Panc1 (cell line): Measurements from ENCODE around the gene JADE2. TPM values are rescaled to one million over a fixed set of nuclear protein-coding genes. Genes with fewer than 3 reads are reported as not detected.

Source experiments
- ATAC-seq: fragments of 200-7000 bp; cut with Tn5 transposase; 2 replicates; pipeline ENCODE4 v1.9.1; 2020; ENCODE audit warnings: mild to moderate bottlenecking, moderate library complexity
- BruUV-seq: library from RNA; stranded (reverse); fragments of 400-500 nt; replicated peaks from 2 replicates; lab custom pipeline; 2021; lab: Mats Ljungman, UMichigan
- CTCF ChIA-PET: fragments of 300-600 bp; sonication (Branson Sonifier 250); formaldehyde crosslinking; loops from one replicate; lab custom pipeline; 2022; ENCODE audit warnings: antibody characterized with exemption; lab: Charles Lee
- POLR2A ChIA-PET: fragments of 300-600 bp; sonication (Branson Sonifier 250); formaldehyde crosslinking; loops from one replicate; lab custom pipeline; 2022; ENCODE audit warnings: antibody characterized with exemption; lab: Charles Lee
- DNase-seq: peaks from one replicate; pipeline ENCODE4 v3.0.0-alpha.2; 2010; ENCODE audit warnings: low read depth, low spot score
- H3K27ac ChIP-seq: 2 replicates; pipeline ENCODE4 v1.5.1; 2011; ENCODE audit warnings: mild to moderate bottlenecking, low read length, inconsistent platforms
- H3K27me3 ChIP-seq: fragments of 200-500 bp; sonication (Bioruptor generic); 2 replicates; pipeline ENCODE4 v1.6.0; 2014; ENCODE audit warnings: low read length, inconsistent platforms; ENCODE audit not compliant: control insufficient read depth, insufficient read depth
- H3K36me3 ChIP-seq: fragments of 200-500 bp; sonication (Bioruptor generic); 2 replicates; pipeline ENCODE4 v1.5.1; 2014; ENCODE audit warnings: inconsistent platforms, mild to moderate bottlenecking, low read length, moderate library complexity; ENCODE audit not compliant: control insufficient read depth, insufficient read depth
- H3K4me1 ChIP-seq: 2 replicates; pipeline ENCODE4 v1.5.1; 2011; ENCODE audit warnings: inconsistent platforms, mild to moderate bottlenecking, low read length, moderate library complexity; ENCODE audit not compliant: control insufficient read depth, insufficient read depth
- H3K4me3 ChIP-seq, 2 experiments: 2 replicates each; pipeline ENCODE4 v1.5.1; 2011 to 2012; ENCODE audit warnings: low read depth in 2 of 2, low read length in 2 of 2, mild to moderate bottlenecking in 2 of 2, inconsistent platforms in 1 of 2, moderate library complexity in 1 of 2
- H3K9me3 ChIP-seq: fragments of 200-500 bp; sonication (Bioruptor generic); 2 replicates; pipeline ENCODE4 v1.5.1; 2014; ENCODE audit warnings: low read depth, mild to moderate bottlenecking, inconsistent platforms, low read length, moderate library complexity; ENCODE audit not compliant: control insufficient read depth, insufficient read depth
- POLR2AphosphoS5 ChIP-seq: IDR thresholded peaks from 2 replicates; pipeline ENCODE4 v1.6.1; 2012; ENCODE audit warnings: mild to moderate bottlenecking, low read depth, low read length, moderate library complexity
- SIN3A ChIP-seq: IDR thresholded peaks from 2 replicates; pipeline ENCODE4 v1.6.1; 2012; ENCODE audit warnings: low read depth, mild to moderate bottlenecking, low read length, moderate library complexity, borderline replicate concordance; ENCODE audit not compliant: insufficient read depth
- TCF7L2 ChIP-seq: IDR thresholded peaks from 2 replicates; pipeline ENCODE4 v1.6.1; 2011; ENCODE audit warnings: mild to moderate bottlenecking, low read depth, low read length, inconsistent platforms
- in situ Hi-C: cut with HindIII; loops from 2 replicates; pipeline ENCODE4 v1.10.0; 2016; ENCODE audit warnings: low sequenced_read_pairs, low pct_unique_long_range_greater_than_20kb
- intact Hi-C: fragments of 100-400 bp; cut with micrococcal nuclease; formaldehyde crosslinking; loops from one replicate; pipeline ENCODE4 v1.10.0; 2022; ENCODE audit not compliant: unreplicated experiment
- total RNA-seq: library from RNA; stranded (reverse); gene quantifications from one replicate; pipeline ENCODE4 v1.2.1, GENCODE V29; 2021; ENCODE audit not compliant: unreplicated experiment
- TF ChIP-seq, protein P1 (sequence below): fragments of 450-650 bp; IDR thresholded peaks from 2 replicates; pipeline ENCODE4 v1.5.1; 2017; ENCODE audit warnings: mild to moderate bottlenecking
- TF ChIP-seq, protein P2 (sequence below), 2 experiments: IDR thresholded peaks; 2 replicates each; pipeline ENCODE4 v1.6.1; 2011 to 2012; ENCODE audit warnings: low read depth in 2 of 2, control low read depth in 1 of 2, low read length in 1 of 2, mild to moderate bottlenecking in 1 of 2, moderate library complexity in 1 of 2; ENCODE audit not compliant: insufficient read depth in 1 of 2

JADE2 gene
- total RNA-seq, 1 experiment from 2014 or later, result 80.0 TPM

- CTCF ChIA-PET, result no interaction called here
- Histone ChIP-seq H3K36me3 (no peaks in the 10 kb centered on the region; the same call in none of the 2 replicates), H3K27ac (no peak overlapping the region), H3K4me1 (peaks cover 18% of the 10 kb centered on the region), H3K9me3 (no peaks in the 10 kb centered on the region), H3K4me3 (no peak overlapping the region), H3K27me3 (no peaks in the 10 kb centered on the region)
- ATAC-seq (peak; percentile 7; the same call in 1 of the 2 replicates), DNase-seq (no peak)
- TF ChIP-seq TCF7L2 (no peak), SIN3A (no peak), POLR2AphosphoS5 (no peak)
- TF ChIP-seq, protein P1, sequence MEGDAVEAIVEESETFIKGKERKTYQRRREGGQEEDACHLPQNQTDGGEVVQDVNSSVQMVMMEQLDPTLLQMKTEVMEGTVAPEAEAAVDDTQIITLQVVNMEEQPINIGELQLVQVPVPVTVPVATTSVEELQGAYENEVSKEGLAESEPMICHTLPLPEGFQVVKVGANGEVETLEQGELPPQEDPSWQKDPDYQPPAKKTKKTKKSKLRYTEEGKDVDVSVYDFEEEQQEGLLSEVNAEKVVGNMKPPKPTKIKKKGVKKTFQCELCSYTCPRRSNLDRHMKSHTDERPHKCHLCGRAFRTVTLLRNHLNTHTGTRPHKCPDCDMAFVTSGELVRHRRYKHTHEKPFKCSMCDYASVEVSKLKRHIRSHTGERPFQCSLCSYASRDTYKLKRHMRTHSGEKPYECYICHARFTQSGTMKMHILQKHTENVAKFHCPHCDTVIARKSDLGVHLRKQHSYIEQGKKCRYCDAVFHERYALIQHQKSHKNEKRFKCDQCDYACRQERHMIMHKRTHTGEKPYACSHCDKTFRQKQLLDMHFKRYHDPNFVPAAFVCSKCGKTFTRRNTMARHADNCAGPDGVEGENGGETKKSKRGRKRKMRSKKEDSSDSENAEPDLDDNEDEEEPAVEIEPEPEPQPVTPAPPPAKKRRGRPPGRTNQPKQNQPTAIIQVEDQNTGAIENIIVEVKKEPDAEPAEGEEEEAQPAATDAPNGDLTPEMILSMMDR, result no peak
- TF ChIP-seq, protein P2, sequence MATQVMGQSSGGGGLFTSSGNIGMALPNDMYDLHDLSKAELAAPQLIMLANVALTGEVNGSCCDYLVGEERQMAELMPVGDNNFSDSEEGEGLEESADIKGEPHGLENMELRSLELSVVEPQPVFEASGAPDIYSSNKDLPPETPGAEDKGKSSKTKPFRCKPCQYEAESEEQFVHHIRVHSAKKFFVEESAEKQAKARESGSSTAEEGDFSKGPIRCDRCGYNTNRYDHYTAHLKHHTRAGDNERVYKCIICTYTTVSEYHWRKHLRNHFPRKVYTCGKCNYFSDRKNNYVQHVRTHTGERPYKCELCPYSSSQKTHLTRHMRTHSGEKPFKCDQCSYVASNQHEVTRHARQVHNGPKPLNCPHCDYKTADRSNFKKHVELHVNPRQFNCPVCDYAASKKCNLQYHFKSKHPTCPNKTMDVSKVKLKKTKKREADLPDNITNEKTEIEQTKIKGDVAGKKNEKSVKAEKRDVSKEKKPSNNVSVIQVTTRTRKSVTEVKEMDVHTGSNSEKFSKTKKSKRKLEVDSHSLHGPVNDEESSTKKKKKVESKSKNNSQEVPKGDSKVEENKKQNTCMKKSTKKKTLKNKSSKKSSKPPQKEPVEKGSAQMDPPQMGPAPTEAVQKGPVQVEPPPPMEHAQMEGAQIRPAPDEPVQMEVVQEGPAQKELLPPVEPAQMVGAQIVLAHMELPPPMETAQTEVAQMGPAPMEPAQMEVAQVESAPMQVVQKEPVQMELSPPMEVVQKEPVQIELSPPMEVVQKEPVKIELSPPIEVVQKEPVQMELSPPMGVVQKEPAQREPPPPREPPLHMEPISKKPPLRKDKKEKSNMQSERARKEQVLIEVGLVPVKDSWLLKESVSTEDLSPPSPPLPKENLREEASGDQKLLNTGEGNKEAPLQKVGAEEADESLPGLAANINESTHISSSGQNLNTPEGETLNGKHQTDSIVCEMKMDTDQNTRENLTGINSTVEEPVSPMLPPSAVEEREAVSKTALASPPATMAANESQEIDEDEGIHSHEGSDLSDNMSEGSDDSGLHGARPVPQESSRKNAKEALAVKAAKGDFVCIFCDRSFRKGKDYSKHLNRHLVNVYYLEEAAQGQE (IDR thresholded peaks at IDR 0.05; ENCODE audit: insufficient read depth in 1 of 2, low read depth in 2 of 2, low read length in 1 of 2), result no peak
- in situ Hi-C loops, result no loop called here
- intact Hi-C loops, result no loop called here
- BruUV-seq, result no TSS peak
- POLR2A ChIA-PET, result no interaction called here
Observed at GRCh38 chr5:134569758-134570364, 44.4 kb downstream of the JADE2 start.

- intact Hi-C loops, result no loop called here
- Histone ChIP-seq H3K27ac (no peak overlapping the region), H3K4me3 (no peak overlapping the region), H3K36me3 (no peaks in the 10 kb centered on the region; the same call in none of the 2 replicates), H3K9me3 (no peaks in the 10 kb centered on the region), H3K4me1 (peaks cover 18% of the 10 kb centered on the region), H3K27me3 (no peaks in the 10 kb centered on the region)
- DNase-seq (no peak), ATAC-seq (no peak)
- ChIA-PET CTCF (no interaction called here), POLR2A (no interaction called here)
- BruUV-seq, result no TSS peak
- in situ Hi-C loops, result no loop called here
- TF ChIP-seq SIN3A (no peak), POLR2AphosphoS5 (no peak), TCF7L2 (no peak)
- TF ChIP-seq, protein P2 (IDR thresholded peaks at IDR 0.05; ENCODE audit: insufficient read depth in 1 of 2, low read depth in 2 of 2, low read length in 1 of 2), result no peak
- TF ChIP-seq, protein P1, result no peak
Observed at GRCh38 chr5:134570365-134570758, 44.9 kb downstream of the JADE2 start.
